ENCODE measurements around the gene ARHGAP27.

Gene ARHGAP27

GRCh38 chr17:45408611-45409421 lies 23.9 kb downstream of the ARHGAP27 start:
- DNase-seq, result no peak

GRCh38 chr17:45406107-45406506 lies 26.6 kb downstream of the ARHGAP27 start:
- no peak for DNase-seq

GRCh38 chr17:45405250-45406086 lies 27.2 kb downstream of the ARHGAP27 start:
- DNase-seq, result no peak

- no peak for DNase-seq
Observed at GRCh38 chr17:45404870-45405249, 27.8 kb downstream of the ARHGAP27 start.

GRCh38 chr17:45403906-45404490 lies 28.7 kb downstream of the ARHGAP27 start:
- no peak for DNase-seq

GRCh38 chr17:45402916-45403315 lies 29.8 kb downstream of the ARHGAP27 start:
- DNase-seq, result no peak

- no peak for DNase-seq
Observed at GRCh38 chr17:45398800-45399199, 33.9 kb downstream of the ARHGAP27 start.

GRCh38 chr17:45397796-45398195 lies 34.9 kb downstream of the ARHGAP27 start:
- no peak for DNase-seq

- DNase-seq, result no peak
Observed at GRCh38 chr17:45396496-45397205, 36.0 kb downstream of the ARHGAP27 start.

- no peak for DNase-seq
Observed at GRCh38 chr17:45395569-45396415, 36.9 kb downstream of the ARHGAP27 start.

- no peak for DNase-seq
Observed at GRCh38 chr17:45394913-45395568, 37.6 kb downstream of the ARHGAP27 start.

- no peak for DNase-seq
Observed at GRCh38 chr17:45394564-45394912, 38.1 kb downstream of the ARHGAP27 start.

- DNase-seq, result no peak
Observed at GRCh38 chr17:45394091-45394490, 38.6 kb downstream of the ARHGAP27 start.

GRCh38 chr17:45393411-45393810 lies 39.3 kb downstream of the ARHGAP27 start:
- no peak for DNase-seq

GRCh38 chr17:45391918-45392317 lies 40.8 kb downstream of the ARHGAP27 start:
- DNase-seq, result no peak

- no peak for DNase-seq
Observed at GRCh38 chr17:45391291-45391690, 41.4 kb downstream of the ARHGAP27 start.

GRCh38 chr17:45389354-45389753 lies 43.3 kb downstream of the ARHGAP27 start:
- DNase-seq, result no peak

GRCh38 chr17:45388604-45389325 lies 43.9 kb downstream of the ARHGAP27 start:
- no peak for DNase-seq

GRCh38 chr17:45387739-45388138 lies 44.9 kb downstream of the ARHGAP27 start:
- no peak for DNase-seq

- DNase-seq, result no peak
Observed at GRCh38 chr17:45386178-45386577, 46.5 kb downstream of the ARHGAP27 start.

All from activated effector memory CD4-positive, alpha-beta T cell treated with Interleukin-2 at 50 U/mL for 16 hours (primary cell).